Measurements from ENCODE around the gene MIEF2. TPM values are rescaled to one million over a fixed set of nuclear protein-coding genes. Genes with fewer than 3 reads are reported as not detected.

The MIEF2 gene
- total RNA-seq, 4 donors from 2014 or later, result 19.3 to 45.2 (median 34.3) TPM

GRCh38 chr17:18256351-18256750 is 4.1 kb upstream of the MIEF2 start:
- ATAC-seq, result no peak
- Histone ChIP-seq H3K27me3 (no peaks in the 10 kb centered on the region), H3K27ac (peak overlapping the region; percentile 98 to 100 (median 99)), H3K9me3 (no peaks in the 10 kb centered on the region), H3K36me3 (peaks cover 0 to 56% of the 10 kb centered on the region in 2 donors), H3K4me1 (peaks cover 38 to 39% of the 10 kb centered on the region in 2 donors), H3K4me3 (no peak overlapping the region)
- DNase-seq, result no peak
- no peak for TF ChIP-seq POLR2A (IDR thresholded peaks at IDR 0.05)
- TF ChIP-seq, protein P1, sequence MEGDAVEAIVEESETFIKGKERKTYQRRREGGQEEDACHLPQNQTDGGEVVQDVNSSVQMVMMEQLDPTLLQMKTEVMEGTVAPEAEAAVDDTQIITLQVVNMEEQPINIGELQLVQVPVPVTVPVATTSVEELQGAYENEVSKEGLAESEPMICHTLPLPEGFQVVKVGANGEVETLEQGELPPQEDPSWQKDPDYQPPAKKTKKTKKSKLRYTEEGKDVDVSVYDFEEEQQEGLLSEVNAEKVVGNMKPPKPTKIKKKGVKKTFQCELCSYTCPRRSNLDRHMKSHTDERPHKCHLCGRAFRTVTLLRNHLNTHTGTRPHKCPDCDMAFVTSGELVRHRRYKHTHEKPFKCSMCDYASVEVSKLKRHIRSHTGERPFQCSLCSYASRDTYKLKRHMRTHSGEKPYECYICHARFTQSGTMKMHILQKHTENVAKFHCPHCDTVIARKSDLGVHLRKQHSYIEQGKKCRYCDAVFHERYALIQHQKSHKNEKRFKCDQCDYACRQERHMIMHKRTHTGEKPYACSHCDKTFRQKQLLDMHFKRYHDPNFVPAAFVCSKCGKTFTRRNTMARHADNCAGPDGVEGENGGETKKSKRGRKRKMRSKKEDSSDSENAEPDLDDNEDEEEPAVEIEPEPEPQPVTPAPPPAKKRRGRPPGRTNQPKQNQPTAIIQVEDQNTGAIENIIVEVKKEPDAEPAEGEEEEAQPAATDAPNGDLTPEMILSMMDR (IDR thresholded peaks at IDR 0.05 in 4 of 5, conservative IDR thresholded peaks at IDR 0.05 in 1 of 5), result no peak
- in situ Hi-C loops (cut with MboI; ENCODE audit: low sequenced_read_pairs in 4 of 4), result no loop called here
- intact Hi-C loops (cut with DNase I; ENCODE audit: low total_unique reads), result no loop called here

DNA sequence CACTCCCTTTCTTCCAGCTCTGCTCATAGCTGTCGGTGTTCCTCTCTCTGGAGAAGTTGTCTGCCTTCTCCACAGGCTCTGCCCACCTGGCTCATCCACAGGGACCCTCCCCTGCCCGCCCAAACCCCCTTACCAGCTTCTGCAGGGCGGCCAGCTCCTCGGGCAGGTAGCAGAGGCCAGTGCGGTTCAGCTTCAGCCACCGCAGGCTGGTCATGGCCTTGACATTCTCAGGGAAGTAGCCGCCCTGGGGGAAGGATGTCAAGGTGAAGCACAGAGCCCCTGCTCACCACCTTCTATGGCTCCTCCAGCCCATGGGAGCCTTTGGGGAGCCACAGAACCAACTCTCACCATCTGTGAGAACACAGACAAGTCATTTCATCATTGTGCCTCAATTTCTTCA is 3.7 kb upstream of the MIEF2 start:
- Histone ChIP-seq H3K27ac (peak overlapping the region; percentile 98 to 100 (median 99)), H3K36me3 (peaks cover 0 to 51% of the 10 kb centered on the region in 2 donors), H3K9me3 (no peaks in the 10 kb centered on the region), H3K27me3 (no peaks in the 10 kb centered on the region), H3K4me3 (peak overlapping the region; percentile 92 to 98 (median 94)), H3K4me1 (peaks cover 42 to 43% of the 10 kb centered on the region in 2 donors)
- intact Hi-C loops (cut with DNase I; ENCODE audit: low total_unique reads) (no loop called here), in situ Hi-C loops (cut with MboI; ENCODE audit: low sequenced_read_pairs in 4 of 4) (no loop called here)
- DNase-seq, result no peak
- no peak for ATAC-seq
- TF ChIP-seq, protein P1 (IDR thresholded peaks at IDR 0.05 in 4 of 5, conservative IDR thresholded peaks at IDR 0.05 in 1 of 5), result no peak
- TF ChIP-seq POLR2A (IDR thresholded peaks at IDR 0.05), result no peak

DNA sequence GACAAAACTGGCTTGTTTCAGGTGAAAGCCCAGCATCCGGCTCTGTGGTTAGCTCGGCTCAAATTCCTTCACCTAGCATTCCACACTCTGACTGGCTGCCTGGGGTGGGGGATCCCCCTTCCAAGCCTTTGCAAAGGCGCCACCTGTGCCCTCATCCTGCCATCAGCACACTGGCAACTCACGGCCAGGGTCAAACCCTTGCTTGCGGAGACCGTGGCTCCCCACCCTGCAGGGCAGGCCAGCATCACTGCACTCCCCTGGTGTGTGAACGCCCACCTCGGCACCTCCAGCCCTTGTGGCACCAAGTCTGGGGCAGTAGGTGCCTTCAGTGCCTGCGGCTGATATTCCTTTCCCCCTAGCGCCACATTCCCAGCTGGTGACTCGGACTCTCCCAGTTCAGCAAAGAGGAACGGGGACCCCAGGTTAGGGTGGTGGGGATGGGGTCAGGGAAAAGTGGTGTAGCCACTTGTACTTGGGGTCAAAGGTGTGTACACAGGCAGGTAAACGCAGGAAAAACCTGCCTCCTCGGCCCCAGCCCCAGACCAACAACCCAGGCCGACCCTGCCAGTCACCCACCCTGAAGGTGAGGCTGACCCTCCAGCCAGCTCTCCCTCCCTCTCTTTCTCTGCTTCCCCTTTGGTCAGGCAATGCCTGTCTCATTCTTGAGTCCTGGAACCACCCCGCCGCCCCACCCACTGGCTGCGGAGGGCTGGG is 3.0 kb upstream of the MIEF2 start:
- peak; percentile 60 to 81 for DNase-seq
- Histone ChIP-seq H3K36me3 (peaks cover 0 to 45% of the 10 kb centered on the region in 2 donors), H3K9me3 (no peaks in the 10 kb centered on the region), H3K4me1 (peaks cover 48 to 49% of the 10 kb centered on the region in 2 donors), H3K4me3 (peak overlapping the region; percentile 92 to 98 (median 94)), H3K27me3 (no peaks in the 10 kb centered on the region), H3K27ac (peak overlapping the region; percentile 98 to 100 (median 99))
- in situ Hi-C loops (cut with MboI; ENCODE audit: low sequenced_read_pairs in 4 of 4) (no loop called here), intact Hi-C loops (cut with DNase I; ENCODE audit: low total_unique reads) (no loop called here)
- ATAC-seq, result peak; percentile 17 to 22
- TF ChIP-seq, protein P1 (IDR thresholded peaks at IDR 0.05 in 4 of 5, conservative IDR thresholded peaks at IDR 0.05 in 1 of 5), result no peak
- TF ChIP-seq POLR2A (IDR thresholded peaks at IDR 0.05), result no peak

DNA sequence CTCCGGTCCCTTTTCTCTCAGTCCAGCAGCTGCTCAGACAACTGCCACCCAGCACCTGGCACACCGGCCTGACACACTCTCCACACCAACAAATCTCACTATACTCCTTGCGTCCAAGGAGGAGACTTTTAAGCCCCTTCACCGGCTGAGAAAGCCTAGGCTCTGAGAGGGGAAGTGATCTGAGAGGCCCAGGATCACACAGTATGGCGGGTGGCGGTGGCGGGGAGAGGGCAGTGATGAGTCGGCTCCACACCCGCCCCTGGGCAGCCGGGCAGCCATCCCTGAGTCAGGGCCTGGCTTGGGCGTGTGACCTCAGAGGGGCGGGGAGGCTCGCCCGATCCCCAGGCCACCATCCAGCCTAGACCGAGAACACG is 2.5 kb upstream of the MIEF2 start:
- no peaks in the 10 kb centered on the region for H3K27me3 ChIP-seq
- peaks cover 54 to 55% of the 10 kb centered on the region in 2 donors for H3K4me1 ChIP-seq
- in situ Hi-C loops (cut with MboI; ENCODE audit: low sequenced_read_pairs in 4 of 4) (no loop called here), intact Hi-C loops (cut with DNase I; ENCODE audit: low total_unique reads) (no loop called here)
- TF ChIP-seq, protein P1 (IDR thresholded peaks at IDR 0.05 in 4 of 5, conservative IDR thresholded peaks at IDR 0.05 in 1 of 5), result no peak
- peaks cover 0 to 40% of the 10 kb centered on the region in 2 donors for H3K36me3 ChIP-seq
- ATAC-seq (peak; percentile 40 to 45), DNase-seq (peak; percentile 82 to 88)
- peak overlapping the region; percentile 98 to 100 (median 99) for H3K27ac ChIP-seq
- no peaks in the 10 kb centered on the region for H3K9me3 ChIP-seq
- H3K4me3 ChIP-seq, result peak overlapping the region; percentile 92 to 98 (median 94)

Data from gastrocnemius medialis (tissue), 4 donors.